HG02973 (cell line): Measurements from ENCODE around the gene COLGALT1.

Source experiments
- ATAC-seq: cut with Tn5 transposase; IDR thresholded peaks from one replicate; pipeline ENCODE4 v1.9.1; 2021; ENCODE audit warnings: moderate library complexity; ENCODE audit not compliant: unreplicated experiment

Gene COLGALT1

DNA sequence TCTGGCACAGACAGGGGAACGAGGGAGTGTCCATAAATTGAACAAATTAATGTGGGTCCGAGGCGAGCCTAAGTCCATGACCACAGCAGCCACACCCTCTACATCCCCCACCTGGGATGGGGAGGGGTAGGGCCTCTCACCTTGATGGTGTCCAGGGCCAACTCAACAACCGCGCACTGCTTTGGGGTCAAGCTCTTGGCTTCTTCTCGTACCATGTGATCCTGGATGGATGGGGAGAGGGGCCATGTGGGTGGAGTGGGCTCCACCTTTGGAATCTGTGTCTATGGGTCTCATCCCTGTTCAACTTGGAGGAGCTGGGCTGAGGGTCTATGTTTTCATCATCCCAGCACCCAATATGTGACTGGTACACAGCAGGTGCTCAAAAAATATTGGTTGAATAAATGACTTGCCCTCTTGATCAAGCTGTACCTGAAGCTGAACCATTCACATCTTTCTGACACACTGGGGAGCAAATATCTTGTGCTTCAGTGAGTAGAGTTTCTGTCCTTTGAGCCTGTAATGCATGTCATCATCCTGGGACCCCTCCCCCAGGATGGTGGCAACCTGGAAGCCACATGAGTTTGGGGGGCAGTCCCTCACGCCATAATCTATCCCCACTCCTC, 62.9 kb downstream of the COLGALT1 start:
- no peak for ATAC-seq

DNA sequence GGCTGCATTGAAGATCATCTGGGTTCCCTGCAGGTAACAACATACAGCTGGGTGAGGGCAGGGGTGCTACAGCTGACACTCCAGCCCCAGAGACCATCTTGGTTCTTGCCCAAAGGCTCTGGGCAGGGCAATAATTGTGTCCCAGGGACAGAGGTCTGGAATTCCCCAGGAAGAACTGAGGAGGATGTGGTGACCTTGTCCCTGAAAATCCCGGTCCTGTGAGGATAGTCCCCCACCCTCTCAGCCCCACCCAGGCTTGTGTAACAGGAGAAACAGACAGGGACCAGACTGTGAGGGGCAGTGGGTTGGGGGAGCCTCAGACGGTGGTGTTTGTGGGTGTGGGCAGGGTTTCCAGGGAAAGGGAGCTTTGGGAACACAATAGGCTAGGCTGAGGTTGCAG, 63.5 kb downstream of the COLGALT1 start:
- no peak for ATAC-seq

DNA sequence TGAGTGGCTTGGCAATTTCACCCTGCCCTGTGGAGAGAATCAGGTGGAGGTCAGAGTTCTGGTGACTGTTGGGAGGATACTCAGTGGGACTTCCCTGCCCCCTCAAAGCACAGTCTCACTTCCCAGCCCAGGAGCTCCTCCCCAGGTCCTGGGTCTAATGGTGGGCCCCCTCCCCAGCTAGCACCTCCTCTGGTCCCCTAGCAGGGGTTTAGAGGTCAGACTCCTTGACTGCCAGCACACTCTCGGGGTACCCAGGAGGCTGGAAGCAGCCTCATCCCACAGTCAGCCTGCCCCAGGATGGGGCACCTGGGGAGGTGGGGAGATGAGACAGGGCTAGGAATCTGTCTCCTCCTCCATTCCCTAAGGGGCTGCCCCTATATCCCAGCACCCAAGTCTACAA, 65.2 kb downstream of the COLGALT1 start:
- ATAC-seq, result no peak

DNA sequence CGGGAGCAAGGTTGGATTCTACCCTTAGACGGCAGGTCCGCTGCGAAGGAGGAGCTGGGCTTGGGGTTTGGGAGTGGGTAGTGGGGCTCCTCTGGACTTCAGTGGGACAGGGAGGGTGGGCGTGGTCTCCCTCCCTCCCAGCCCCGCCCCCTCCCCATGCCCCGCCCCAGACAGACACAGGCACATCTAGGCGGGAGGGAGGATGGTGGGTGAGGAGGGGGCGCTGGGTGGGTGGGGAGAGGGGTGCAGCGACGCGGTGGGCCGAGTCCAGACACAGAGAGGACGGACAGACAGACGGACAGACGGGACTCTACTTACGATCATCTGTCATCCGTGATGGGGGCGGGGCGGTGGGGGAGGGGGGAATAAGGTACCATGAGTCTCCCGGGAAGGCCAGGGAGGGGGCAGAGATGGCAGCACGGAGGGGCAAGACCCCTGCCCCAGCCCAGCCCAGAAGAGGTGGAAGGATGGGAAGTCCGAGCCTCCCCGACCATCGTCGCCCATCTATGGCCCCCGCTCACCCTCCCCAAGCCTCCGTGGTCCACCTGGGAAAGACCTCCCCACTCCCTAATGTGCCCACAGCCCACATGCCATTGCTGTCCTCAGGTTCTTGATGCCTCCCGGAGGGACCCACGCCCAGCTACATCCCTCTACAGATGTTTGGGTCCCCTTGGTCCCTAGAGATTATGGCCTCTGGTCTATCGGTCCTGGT, 67.9 kb downstream of the COLGALT1 start:
- ATAC-seq, result no peak

DNA sequence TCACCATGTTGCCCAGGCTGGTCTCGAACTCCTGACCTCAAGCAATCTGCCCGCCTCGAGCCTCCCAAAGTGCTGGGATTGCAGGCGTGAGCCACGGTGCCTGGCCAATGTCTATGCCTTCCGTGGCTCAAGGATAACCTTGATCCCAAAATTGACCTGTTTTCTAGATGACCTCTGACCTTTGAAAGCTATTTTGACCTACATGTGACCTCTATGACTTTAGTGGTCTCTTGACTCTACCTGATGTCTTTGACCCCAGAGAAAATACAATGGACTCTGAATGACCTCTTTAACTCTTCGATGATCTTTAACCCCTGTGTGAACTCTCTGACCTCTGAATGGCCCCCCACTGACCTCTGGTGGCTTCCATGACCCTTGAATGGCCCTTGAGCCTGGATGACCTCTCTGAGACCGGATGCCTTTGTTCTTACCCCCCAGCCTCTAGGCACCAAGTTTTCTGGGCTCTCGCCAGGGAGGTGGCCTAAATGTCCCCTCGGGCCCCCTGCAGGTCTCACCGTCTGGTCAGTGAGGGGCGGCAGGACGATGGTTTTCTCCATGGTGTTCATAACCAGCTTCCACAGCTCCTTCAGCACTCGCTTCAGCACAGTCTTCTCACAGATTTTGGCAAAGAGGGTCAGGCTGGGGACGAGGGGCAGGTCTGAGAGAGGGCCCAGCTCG, 69.0 kb downstream of the COLGALT1 start:
- ATAC-seq, result no peak

DNA sequence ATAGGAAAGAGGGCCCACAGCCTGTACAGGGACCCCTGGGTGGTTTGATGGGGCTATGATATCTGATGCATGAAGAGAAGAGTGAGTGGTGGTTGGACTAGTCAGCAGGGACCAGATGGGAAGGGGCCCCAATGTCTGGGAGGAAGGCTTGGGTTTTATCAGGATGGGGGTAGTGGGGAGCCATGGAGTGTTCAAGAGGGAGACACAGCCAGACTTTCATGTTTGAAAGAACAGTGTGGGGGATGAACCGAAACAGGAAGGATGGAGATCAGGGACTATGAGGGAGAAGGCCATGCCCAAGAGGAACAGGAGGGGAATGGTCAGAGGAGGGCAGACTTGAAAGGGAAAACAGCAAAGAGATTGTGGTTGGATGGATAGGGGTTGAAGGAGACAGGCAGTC, 69.6 kb downstream of the COLGALT1 start:
- ATAC-seq, result no peak

DNA sequence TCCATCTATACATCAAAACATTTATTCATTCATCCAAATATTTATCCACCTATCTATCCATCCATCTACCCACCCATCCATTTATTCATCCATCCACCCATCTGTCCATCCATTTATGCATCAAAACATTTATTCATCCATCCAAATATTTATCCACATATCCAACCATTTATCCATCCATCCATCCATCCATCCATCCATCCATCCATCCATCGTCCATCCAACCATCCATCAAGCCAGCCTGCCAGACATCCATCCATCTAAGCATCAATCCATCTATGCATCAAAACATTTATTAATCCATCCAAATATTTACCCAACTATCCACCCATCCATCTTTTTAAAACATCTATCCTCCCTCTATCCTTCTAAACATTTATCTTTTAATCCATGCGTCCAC, 70.5 kb downstream of the COLGALT1 start:
- ATAC-seq, result no peak

DNA sequence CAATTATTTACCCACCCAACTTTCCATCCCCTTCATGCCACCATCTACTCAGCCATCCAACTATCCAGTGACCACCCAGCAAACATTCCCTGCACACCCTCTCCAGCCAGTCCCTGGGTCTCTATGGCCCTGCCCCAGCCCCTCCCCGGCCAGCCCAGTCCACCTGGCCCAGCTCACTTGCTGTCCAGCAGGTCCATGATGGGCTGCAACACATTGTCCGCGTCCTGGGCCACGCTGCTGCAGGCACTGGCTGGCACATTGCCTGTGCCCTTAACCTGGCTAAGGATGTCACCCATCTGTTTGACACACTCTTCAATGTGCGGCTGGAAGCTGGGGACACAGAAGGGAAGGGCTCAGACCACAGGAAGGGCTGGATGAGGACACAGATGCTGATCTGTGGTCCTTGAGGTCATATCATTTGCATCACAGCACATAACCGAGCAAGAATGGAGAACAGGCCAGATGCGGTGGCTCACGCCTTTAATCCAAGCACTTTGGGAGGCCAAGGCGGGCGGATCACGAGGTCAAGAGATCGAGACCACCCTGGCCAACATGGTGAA, 71.1 kb downstream of the COLGALT1 start:
- ATAC-seq, result no peak

DNA sequence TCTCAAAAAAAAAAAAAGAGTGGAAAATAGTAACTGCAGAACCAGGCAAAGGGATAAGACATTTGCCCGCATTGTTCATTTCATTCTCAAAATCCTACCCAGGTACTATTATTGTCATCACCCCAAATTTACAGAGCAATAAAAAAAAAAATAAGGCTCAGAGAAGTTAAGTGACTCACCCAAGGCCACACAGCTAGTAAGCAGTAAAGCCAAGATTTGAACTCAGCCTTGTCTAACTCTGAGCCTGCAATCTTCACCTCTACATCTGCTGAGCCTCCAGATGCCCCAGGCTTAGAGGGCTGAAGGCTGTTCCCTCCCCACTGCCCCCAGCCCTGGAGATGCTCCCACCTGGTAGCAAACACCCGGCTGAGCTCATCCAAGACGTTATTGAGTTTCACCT, 71.7 kb downstream of the COLGALT1 start:
- no peak for ATAC-seq

DNA sequence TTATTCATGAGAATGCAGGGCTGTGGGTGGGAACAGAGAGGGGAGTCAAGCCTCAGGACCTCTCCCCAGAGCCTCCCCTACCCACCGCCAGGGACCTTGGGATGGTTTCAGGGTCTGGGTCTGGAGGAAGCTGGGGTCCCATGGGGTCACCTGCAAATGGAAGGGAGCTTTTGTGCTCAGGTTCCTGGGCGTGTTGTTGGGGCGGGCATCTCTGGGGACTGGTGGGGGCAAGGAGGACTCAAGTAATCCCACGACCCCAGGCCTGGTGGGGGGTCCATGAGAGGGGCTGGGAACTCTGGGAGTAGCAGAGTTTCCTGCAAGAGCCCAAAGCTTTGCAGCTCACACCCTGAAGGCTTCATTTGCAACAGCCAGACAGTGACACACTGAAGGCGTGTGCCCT, 72.5 kb downstream of the COLGALT1 start:
- ATAC-seq, result no peak

DNA sequence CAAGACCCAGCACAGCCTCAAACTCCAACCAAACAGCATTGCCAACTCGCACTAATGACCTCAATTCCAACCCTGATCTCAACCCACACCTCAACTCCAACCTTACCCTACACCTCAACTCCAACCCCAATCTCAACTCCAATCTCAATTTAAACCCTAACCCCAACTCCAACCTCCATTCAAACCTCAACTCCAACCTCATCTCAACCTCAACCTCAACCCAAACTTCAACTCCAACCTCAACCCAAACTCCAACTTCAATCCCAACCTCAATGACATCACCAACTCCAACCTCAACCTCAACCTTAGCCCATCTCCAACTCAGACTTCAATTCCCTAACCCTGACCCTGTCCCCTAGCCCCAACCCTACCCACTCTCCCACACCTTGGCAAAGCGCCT, 74.3 kb downstream of the COLGALT1 start:
- ATAC-seq, result no peak

DNA sequence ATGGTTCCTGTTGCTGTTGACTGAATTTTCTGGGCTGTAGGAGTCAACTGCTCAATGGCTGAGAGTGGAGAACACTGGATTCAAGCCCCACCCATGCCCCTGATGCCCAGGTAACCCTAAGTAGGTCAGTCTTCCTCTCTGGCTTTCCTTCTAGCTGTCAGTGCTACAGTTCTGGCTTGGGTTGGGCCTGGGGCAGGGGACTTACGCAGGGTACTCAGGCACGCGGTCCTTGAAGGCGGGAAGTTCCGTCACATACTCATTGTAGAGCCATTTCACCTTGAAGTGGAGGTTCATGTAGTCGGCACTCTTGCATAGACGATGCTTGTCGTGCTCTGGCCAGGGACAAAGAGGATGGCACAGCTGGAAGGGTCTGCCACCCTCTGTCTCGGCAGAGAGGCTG, 77.1 kb downstream of the COLGALT1 start:
- ATAC-seq, result no peak
